ENCODE measurements around the gene ITGA1. TPM values are rescaled to one million over a fixed set of nuclear protein-coding genes. Genes with fewer than 3 reads are reported as not detected.

Gene ITGA1
- total RNA-seq, 1 donor from 2014 or later, result 9.1 TPM

GRCh38 chr5:52977264-52977897 is 189.7 kb downstream of the ITGA1 start:
- Mint-ChIP-seq H3K9me3 (peaks cover 23% of the 10 kb centered on the region), H3K27ac (no peak overlapping the region), H3K4me1 (no peaks in the 10 kb centered on the region), H3K27me3 (ENCODE audit: low read depth) (peaks cover 2% of the 10 kb centered on the region), H3K4me3 (no peak overlapping the region), H3K36me3 (no peaks in the 10 kb centered on the region)
- DNase-seq (ENCODE audit: low spot score in 2 of 2, unreplicated experiment in 2 of 2), result no peak
- no peak for TF ChIP-seq CTCF (IDR thresholded peaks at IDR 0.05; ENCODE audit: unreplicated experiment)

- H3K27me3 Mint-ChIP-seq (ENCODE audit: low read depth), result peaks cover 6% of the 10 kb centered on the region
- H3K36me3 Mint-ChIP-seq, result no peaks in the 10 kb centered on the region
- peaks cover 11% of the 10 kb centered on the region for H3K9me3 Mint-ChIP-seq
- no peak overlapping the region for H3K27ac Mint-ChIP-seq
- DNase-seq (ENCODE audit: low spot score in 2 of 2, unreplicated experiment in 2 of 2), result no peak
- no peaks in the 10 kb centered on the region for H3K4me1 Mint-ChIP-seq
- TF ChIP-seq CTCF (IDR thresholded peaks at IDR 0.05; ENCODE audit: unreplicated experiment), result no peak
- H3K4me3 Mint-ChIP-seq, result no peak overlapping the region
Observed at GRCh38 chr5:52981507-52981906, 193.8 kb downstream of the ITGA1 start.

DNA sequence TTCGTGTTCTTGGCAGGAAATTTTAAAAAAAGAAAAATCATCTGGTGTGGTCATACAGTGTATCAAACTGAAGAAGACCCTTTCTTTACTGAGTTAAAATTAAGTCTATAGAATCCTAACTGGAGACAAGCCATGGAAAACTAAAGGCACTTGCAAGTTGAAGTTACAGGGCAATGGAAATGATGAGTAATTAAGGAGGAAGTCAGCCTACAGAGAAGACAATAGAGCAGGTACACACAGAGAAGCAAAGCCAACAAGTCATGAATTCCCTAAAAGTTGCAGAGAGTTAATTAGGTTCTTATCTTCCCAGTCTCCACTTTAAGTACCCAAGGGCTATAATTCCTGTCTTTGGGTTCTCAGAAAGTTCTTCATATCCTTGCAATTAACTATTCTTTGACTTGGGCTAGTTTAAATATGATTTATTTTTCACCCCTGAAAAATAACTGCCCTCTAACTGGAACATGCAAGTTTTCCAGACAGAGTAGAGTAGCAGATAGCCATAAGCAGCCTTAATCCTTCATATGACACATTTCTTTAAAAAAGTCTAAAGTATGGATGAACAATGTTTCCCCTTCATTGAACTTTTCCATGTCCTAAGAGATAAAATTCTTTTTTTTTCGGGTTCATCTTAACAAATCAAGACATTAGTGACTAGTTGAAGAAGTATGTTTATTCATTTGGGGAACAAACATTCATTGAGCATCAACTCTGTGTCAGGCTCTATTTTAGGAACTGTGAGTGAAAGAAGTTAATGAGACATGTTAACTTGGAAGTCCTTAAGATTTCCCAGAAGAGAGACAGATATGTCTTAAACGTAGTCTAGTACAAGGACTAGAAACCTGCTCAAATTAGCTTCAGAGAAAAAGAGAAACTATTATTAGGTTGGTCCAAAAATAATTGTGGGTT is 196.3 kb downstream of the ITGA1 start:
- H3K4me1 Mint-ChIP-seq, result peaks cover 10% of the 10 kb centered on the region
- no peaks in the 10 kb centered on the region for H3K36me3 Mint-ChIP-seq
- peaks cover 22% of the 10 kb centered on the region for H3K27me3 Mint-ChIP-seq (ENCODE audit: low read depth)
- no peak for TF ChIP-seq CTCF (IDR thresholded peaks at IDR 0.05; ENCODE audit: unreplicated experiment)
- H3K27ac Mint-ChIP-seq, result no peak overlapping the region
- no peak overlapping the region for H3K4me3 Mint-ChIP-seq
- no peak for DNase-seq (ENCODE audit: low spot score in 2 of 2, unreplicated experiment in 2 of 2)
- H3K9me3 Mint-ChIP-seq, result peaks cover 9% of the 10 kb centered on the region

DNA sequence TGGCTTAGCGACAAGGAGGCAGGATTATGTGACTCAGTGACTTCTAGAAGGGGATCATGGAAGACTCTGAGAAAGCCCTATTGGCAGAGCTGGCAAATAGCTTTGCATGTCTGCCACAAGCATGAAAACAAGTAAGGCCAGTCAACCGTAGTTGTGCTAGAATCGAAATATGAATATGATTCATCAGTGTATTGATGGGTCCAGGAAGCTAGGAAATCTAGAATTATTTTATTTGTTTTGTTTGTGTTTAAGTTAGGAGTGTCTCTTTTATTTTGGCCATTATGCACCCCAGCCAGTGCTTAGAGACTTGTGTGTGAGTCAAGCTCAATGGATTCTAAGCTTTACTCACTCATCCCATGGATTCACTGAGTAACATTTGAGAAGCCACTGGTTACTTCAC is 197.6 kb downstream of the ITGA1 start:
- H3K27ac Mint-ChIP-seq, result no peak overlapping the region
- no peak for TF ChIP-seq CTCF (IDR thresholded peaks at IDR 0.05; ENCODE audit: unreplicated experiment)
- no peaks in the 10 kb centered on the region for H3K36me3 Mint-ChIP-seq
- H3K4me3 Mint-ChIP-seq, result no peak overlapping the region
- DNase-seq (ENCODE audit: low spot score in 2 of 2, unreplicated experiment in 2 of 2), result no peak
- peaks cover 9% of the 10 kb centered on the region for H3K9me3 Mint-ChIP-seq
- peaks cover 27% of the 10 kb centered on the region for H3K27me3 Mint-ChIP-seq (ENCODE audit: low read depth)
- H3K4me1 Mint-ChIP-seq, result peaks cover 14% of the 10 kb centered on the region

GRCh38 chr5:52987711-52988331 is 200.1 kb downstream of the ITGA1 start:
- Mint-ChIP-seq H3K27me3 (ENCODE audit: low read depth) (peaks cover 30% of the 10 kb centered on the region), H3K4me1 (peaks cover 20% of the 10 kb centered on the region), H3K36me3 (no peaks in the 10 kb centered on the region), H3K9me3 (peaks cover 9% of the 10 kb centered on the region), H3K4me3 (peak overlapping the region; percentile 66), H3K27ac (no peak overlapping the region)
- no peak for TF ChIP-seq CTCF (IDR thresholded peaks at IDR 0.05; ENCODE audit: unreplicated experiment)
- no peak for DNase-seq (ENCODE audit: low spot score in 2 of 2, unreplicated experiment in 2 of 2)
